GM21367 (cell line): Measurements from ENCODE around the gene CYP2J2.
"Not testable (repeated sequence)": the region's sequence is repeated elsewhere in the genome, so short reads cannot be mapped to it uniquely, and the experiment has no call there.

Experiments
- ATAC-seq: cut with Tn5 transposase; IDR thresholded peaks from one replicate; pipeline ENCODE4 v1.9.1; 2021; ENCODE audit not compliant: unreplicated experiment

CYP2J2 gene

DNA sequence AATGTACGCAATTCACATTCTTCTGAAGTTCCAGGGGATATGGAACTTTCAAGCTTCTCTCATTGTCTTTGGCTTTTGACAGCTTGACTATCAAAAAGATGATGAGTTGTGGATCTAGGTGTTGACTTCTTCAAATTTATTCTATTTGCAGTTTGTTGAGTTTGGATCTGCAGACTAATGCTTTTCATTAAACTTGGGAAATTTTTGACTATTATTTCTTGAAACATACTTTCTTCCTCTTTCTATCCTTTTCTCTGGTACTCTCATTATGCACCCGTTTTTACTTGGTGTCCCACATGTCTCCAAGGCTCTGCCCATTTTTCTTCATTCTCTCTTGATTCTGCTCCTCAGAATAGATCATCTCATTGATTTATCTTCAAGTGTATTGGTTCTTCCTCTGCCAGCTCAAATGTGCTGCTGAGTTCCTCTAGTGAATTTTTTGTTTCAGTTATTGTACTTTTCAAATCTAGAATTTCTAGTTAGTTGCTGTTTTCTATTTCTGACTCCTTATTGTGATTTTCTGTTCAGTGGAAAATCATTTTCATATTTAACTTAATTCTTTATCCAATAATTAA lies 49.4 kb downstream of the CYP2J2 start:
- no peak for ATAC-seq

DNA sequence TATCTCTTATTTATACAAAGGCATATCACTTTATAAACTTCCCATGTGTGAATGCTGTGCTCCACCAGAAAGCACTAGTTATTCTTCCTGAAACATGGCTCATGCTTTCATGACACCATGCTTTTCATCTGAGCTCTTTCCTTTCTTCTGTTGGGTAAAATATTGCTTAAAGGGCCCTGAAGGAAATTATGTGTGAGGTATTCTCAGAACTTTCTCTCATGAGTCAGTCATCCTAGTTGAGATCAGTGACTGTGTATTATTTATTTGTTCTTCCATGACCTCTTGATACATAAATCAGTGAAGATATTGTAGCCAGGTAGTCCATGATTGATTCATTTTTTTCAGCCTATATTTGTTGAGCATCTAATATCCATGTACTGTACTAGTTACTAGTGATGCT lies 54.8 kb downstream of the CYP2J2 start:
- no peak for ATAC-seq

DNA sequence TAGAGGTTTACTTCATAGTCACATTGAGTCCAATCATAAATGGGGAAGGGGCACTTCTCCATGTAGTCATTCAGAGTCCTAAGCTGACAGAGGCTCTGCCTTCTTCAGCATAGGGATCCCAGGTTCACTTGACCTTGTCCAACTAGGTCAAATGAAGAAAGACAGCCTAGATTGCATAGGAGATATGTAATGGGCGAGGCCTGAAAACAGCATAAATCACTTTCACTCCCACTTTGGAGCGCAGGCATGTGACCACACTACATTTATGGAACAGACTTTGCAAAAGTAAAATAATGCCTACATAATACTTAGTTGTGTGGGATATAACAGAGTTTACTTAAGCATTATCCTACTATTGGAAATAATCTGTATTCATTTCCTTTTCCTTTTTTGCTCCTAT lies 60.1 kb downstream of the CYP2J2 start:
- no peak for ATAC-seq

DNA sequence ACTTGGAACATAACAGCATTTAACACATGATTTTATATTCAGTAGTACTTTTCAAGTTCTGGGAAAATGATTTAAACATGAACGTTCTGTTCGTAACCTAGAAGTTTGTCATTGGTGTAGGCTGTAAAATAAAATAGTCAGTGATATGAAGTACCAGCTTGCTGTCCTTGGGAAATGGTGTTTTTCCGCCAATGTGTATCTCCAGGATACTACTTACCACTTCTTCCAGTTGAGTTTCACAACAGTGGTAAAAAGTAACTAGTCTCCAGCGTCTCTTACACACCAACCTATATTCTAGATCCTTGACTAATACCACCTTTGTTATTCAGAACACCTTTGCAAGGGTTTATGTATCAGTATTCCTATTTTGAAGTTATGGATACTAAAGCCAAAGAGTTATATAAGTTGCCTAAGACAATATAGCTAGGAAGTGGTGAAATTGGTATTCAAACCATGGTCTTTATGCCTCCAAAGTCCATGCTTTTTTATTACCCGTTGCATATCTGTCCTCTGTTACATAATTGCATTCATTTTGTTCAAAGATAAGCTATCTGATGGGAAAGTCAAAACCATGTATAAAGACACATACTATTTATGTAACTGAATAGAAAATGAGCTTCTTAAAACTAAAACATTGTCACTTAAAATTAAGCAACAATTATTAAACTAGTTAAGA lies 68.8 kb downstream of the CYP2J2 start:
- ATAC-seq, result no peak

DNA sequence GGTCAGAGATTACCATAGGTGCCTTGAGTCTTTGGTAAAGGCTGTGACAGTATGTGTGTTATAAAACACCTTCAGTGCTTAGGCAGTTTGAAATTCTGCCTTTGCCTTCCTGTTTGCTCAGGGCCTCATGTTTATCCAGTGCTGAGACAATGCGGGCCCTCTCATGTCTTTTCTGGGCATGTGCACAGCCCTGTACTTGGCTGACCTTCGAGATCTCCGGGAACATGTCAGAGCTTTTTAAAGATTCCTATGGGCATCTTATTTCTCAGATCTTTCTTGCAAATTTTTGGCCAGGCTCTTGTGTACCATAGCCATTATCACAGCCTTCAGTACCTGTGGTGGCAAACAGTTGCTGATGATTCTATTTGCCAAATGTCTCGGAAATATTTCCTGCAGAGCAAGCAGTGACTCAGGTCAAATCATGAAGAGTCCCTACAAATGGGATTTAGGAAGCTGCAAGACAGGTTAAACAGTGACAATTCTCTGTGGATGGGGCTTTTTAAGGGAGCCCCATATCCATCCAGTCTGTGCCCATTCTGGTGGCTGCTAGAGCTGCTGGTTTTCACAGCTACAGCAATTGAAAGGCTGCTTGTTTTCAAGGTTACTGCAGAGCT lies 69.7 kb downstream of the CYP2J2 start:
- ATAC-seq, result no peak

DNA sequence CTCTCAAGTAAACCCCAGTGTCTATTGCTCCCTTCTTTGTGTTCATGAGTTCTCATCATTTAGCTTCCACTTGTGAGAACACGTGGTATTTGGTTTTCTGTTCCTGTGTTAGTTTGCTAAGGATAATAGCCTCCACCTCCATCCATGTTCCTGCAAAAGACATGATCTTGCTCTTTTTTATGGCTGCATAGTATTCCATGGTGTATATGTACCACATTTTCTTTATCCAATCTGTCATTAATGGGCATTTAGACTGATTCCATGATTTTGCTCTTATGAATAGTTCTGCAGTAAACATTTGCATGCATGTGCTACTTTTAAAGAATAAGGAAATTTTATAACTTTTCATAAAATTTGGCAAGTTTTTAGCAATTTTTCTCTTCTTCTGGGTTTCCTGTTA lies 71.3 kb downstream of the CYP2J2 start:
- ATAC-seq, result not testable (repeated sequence)

DNA sequence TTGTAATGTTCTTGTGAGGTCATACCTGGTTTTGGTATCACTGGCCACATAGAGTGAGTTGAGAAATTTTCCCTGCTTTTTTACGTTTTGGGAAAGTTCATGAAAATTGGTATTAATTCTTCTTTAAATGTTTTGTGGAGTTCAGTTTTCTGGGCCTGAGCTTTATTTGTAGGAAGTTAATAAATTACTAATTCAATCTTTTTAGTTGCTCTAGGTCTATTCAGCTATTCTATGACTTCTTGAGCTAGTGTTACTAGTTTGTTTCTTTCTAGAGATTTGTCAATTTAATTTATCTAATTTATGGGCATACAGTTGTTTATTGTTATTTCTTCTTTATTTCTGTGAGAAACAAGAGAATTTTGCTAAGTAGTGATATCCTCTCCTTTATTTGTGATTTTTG lies 74.5 kb downstream of the CYP2J2 start:
- no peak for ATAC-seq

DNA sequence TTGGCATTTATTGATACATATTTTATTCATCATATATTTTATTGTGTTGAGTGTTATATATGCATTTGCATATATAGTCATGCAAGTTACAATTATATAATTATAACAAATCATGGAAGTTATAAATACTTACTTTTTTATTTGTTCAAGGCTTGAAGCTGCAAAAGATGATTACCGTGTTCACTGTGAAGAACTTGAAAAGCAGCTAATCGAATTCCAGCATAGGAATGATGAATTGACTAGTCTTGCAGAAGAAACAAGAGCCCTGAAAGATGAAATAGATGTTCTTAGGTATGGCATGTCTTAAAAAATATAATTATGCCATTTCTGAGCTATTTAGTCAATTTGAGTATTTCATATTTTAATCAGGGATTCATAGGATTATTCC lies 79.7 kb downstream of the CYP2J2 start:
- no peak for ATAC-seq

DNA sequence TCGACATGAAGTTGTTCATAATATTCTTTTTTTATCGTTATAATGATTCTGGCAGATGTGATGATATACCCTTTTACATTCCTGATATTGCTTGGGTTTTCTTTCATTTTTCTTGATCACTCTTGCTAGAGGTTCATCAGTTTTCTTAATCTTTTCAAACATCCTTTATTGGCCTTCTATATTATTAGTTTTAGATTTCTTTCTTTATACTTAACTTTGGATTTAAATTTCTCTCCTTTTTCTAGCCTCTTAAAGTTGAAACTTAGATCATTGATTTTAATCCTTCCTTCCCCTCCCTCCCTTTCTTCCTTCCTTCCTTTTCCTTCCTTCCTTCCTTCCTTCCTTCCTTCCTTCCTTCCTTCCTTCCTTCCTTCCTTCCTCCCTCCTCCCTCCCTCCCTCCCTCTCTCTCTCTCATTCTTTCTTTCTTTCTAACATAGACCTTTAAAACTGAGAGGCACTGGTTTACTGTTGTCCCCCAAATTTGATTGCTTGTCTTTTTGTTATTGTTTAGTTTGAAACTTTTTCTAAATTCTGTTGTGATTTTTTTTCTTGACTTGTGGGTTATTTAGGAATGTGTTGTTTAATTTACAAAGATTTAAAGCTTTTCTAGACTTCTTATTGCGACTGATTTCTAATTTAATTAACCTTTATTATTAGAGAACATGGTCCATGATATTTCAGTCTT lies 80.2 kb downstream of the CYP2J2 start:
- no peak for ATAC-seq

DNA sequence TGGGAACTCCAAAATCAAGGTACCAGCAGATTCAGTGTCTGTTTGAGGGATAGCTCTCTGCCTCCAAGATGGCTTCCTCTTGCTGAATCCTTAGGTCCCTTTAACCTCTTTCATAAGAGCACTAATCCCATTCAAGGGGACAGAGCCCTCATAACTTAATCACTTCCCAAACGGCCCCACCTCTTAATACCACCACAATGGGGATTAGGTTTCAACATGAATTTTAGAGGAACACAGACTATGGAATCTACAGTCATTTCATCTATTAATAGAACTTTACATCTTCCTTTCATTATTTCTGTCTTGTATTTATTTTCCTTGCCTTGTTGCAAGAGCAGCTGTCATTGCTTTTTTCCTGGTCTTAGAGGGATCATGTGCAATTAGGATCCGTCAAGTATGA lies 81.5 kb downstream of the CYP2J2 start:
- no peak for ATAC-seq
